ENCODE data around the gene H6PD. TPM values are rescaled to one million over a fixed set of nuclear protein-coding genes. Genes with fewer than 3 reads are reported as not detected.

Gene H6PD
- total RNA-seq, 1 donor from 2014 or later, result 43.7 TPM

GRCh38 chr1:9207715-9208114 is 26.9 kb upstream of the H6PD start:
- Histone ChIP-seq H3K27ac (no peak overlapping the region), H3K36me3 (no peaks in the 10 kb centered on the region), H3K27me3 (peaks cover 40% of the 10 kb centered on the region), H3K4me1 (peaks cover 5% of the 10 kb centered on the region), H3K9me3 (no peaks in the 10 kb centered on the region), H3K4me3 (no peak overlapping the region)
- TF ChIP-seq, protein P1, sequence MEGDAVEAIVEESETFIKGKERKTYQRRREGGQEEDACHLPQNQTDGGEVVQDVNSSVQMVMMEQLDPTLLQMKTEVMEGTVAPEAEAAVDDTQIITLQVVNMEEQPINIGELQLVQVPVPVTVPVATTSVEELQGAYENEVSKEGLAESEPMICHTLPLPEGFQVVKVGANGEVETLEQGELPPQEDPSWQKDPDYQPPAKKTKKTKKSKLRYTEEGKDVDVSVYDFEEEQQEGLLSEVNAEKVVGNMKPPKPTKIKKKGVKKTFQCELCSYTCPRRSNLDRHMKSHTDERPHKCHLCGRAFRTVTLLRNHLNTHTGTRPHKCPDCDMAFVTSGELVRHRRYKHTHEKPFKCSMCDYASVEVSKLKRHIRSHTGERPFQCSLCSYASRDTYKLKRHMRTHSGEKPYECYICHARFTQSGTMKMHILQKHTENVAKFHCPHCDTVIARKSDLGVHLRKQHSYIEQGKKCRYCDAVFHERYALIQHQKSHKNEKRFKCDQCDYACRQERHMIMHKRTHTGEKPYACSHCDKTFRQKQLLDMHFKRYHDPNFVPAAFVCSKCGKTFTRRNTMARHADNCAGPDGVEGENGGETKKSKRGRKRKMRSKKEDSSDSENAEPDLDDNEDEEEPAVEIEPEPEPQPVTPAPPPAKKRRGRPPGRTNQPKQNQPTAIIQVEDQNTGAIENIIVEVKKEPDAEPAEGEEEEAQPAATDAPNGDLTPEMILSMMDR (IDR thresholded peaks at IDR 0.05), result no peak
- ATAC-seq, result no peak
- no peak for DNase-seq
- intact Hi-C loops (cut with DNase I), result no loop called here

DNA sequence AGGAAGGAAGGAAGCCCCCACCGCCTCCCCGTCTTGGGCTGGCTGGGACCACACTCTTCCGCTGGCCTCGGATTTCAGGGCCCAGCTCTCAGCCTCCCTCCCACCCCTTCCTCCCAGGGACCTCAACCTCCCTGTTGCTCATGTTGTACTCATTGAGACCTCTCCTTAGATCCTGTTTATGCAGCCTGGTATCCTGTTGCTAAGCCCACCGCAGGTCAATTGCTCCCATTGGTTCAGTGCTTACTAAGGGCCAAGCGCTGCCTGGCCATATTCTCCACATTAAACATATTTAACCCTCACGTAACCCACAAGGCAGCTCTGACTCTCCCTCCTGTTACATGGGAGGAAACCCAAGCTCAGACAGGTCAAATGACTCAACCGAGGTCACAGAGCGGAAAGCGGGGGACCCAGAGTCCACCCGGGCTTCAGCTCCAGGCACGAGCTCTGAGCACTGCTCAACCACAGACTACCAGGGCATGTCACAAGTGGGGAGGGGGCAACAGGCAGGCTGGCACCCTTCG is 23.2 kb upstream of the H6PD start:
- TF ChIP-seq, protein P1 (IDR thresholded peaks at IDR 0.05), result no peak
- H3K4me1 ChIP-seq, result no peaks in the 10 kb centered on the region
- DNase-seq, result no peak
- intact Hi-C loops (cut with DNase I), result no loop called here
- no peaks in the 10 kb centered on the region for H3K36me3 ChIP-seq
- no peak overlapping the region for H3K27ac ChIP-seq
- no peaks in the 10 kb centered on the region for H3K9me3 ChIP-seq
- peaks cover 7% of the 10 kb centered on the region for H3K27me3 ChIP-seq
- ATAC-seq, result no peak
- H3K4me3 ChIP-seq, result no peak overlapping the region

GRCh38 chr1:9212735-9213134 is 21.8 kb upstream of the H6PD start:
- Histone ChIP-seq H3K9me3 (no peaks in the 10 kb centered on the region), H3K4me3 (no peak overlapping the region), H3K27ac (no peak overlapping the region), H3K4me1 (no peaks in the 10 kb centered on the region), H3K27me3 (no peaks in the 10 kb centered on the region), H3K36me3 (no peaks in the 10 kb centered on the region)
- no peak for ATAC-seq
- intact Hi-C loops (cut with DNase I), result no loop called here
- DNase-seq, result no peak
- TF ChIP-seq, protein P1 (IDR thresholded peaks at IDR 0.05), result no peak

DNA sequence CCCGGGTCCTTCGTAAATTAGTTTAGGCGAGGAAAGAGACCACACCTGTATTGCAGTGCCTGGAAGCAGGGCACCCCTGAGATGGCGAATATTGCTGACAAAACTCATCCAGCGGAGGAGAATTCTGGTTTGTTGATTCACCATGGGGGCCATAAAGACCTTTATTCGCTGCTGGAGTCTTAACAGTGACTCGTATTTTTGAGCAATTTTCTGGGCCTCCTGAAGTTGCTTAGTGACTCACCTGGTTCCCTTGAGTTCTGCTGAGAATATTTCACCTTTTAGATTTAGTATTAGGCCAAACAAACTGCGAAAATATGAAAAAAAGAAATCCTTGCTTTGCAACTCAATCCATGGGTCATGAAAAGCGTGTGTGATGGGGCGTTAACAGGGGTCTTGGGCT is 20.6 kb upstream of the H6PD start:
- ATAC-seq, result no peak
- H3K27ac ChIP-seq, result no peak overlapping the region
- no peaks in the 10 kb centered on the region for H3K4me1 ChIP-seq
- TF ChIP-seq, protein P1 (IDR thresholded peaks at IDR 0.05), result no peak
- no peak for DNase-seq
- no peaks in the 10 kb centered on the region for H3K27me3 ChIP-seq
- intact Hi-C loops (cut with DNase I), result no loop called here
- no peaks in the 10 kb centered on the region for H3K36me3 ChIP-seq
- H3K9me3 ChIP-seq, result no peaks in the 10 kb centered on the region
- no peak overlapping the region for H3K4me3 ChIP-seq

- Histone ChIP-seq H3K36me3 (no peaks in the 10 kb centered on the region), H3K4me3 (no peak overlapping the region), H3K4me1 (no peaks in the 10 kb centered on the region), H3K27ac (no peak overlapping the region), H3K9me3 (no peaks in the 10 kb centered on the region), H3K27me3 (no peaks in the 10 kb centered on the region)
- DNase-seq (no peak), ATAC-seq (no peak)
- TF ChIP-seq, protein P1 (IDR thresholded peaks at IDR 0.05), result no peak
- intact Hi-C loops (cut with DNase I), result no loop called here
Measured at GRCh38 chr1:9218917-9219316, 15.7 kb upstream of the H6PD start.

Data from upper lobe of right lung (tissue), 1 donor.